Measurements from ENCODE around the gene NFKBIL1.

- TF ChIP-seq FOS (IDR thresholded peaks at IDR 0.05; ENCODE audit: low read depth, low read length) (no peak), CTCF (conservative IDR thresholded peaks at IDR 0.05; ENCODE audit: low read depth, low read length) (no peak), USF2 (IDR thresholded peaks at IDR 0.05; ENCODE audit: low read depth, low read length) (no peak), POLR2A (IDR thresholded peaks at IDR 0.05; ENCODE audit: low read depth, low read length) (no peak), RAD21 (IDR thresholded peaks at IDR 0.05; ENCODE audit: low read length) (no peak), MXI1 (IDR thresholded peaks at IDR 0.05; ENCODE audit: borderline replicate concordance, low read depth, low read length) (no peak), CEBPB (IDR thresholded peaks at IDR 0.05; ENCODE audit: low read depth, low read length) (no peak), BHLHE40 (IDR thresholded peaks at IDR 0.05; ENCODE audit: low read depth, low read length) (no peak)
Observed at GRCh38 chr6:31535538-31536324, 11.7 kb upstream of the NFKBIL1 start.

Measured in IMR-90 (cell line).